T-helper 1 cell treated with Interleukin-12 subunit alpha and Interleukin-12 subunit beta and Interleukin-4 antibody, amounts not matched to agents 30 μg/mL and 1 μg/mL, for 36 hours (primary cell): ENCODE measurements around the gene PDLIM7.

ENCODE experiments used
- H3K27ac Mint-ChIP-seq: one replicate; pipeline ENCODE4 v1.8.0; 2021; ENCODE audit warnings: mild to moderate bottlenecking, mixed read lengths
- H3K27me3 Mint-ChIP-seq: one replicate; pipeline ENCODE4 v1.8.0; 2021; ENCODE audit warnings: low read depth, mixed read lengths
- H3K36me3 Mint-ChIP-seq: one replicate; pipeline ENCODE4 v1.8.0; 2021; ENCODE audit warnings: low read depth, mixed read lengths
- H3K4me1 Mint-ChIP-seq: one replicate; pipeline ENCODE4 v1.8.0; 2021; ENCODE audit warnings: low read depth, mixed read lengths
- H3K4me3 Mint-ChIP-seq: one replicate; pipeline ENCODE4 v1.8.0; 2021; ENCODE audit warnings: mild to moderate bottlenecking, moderate library complexity, mixed read lengths
- H3K9me3 Mint-ChIP-seq: one replicate; pipeline ENCODE4 v1.8.0; 2021; ENCODE audit warnings: mixed read lengths

The PDLIM7 gene

GRCh38 chr5:177529247-177530203 is 32.1 kb upstream of the PDLIM7 start:
- no peaks in the 10 kb centered on the region for H3K4me1 Mint-ChIP-seq
- H3K27ac Mint-ChIP-seq: no peak overlapping the region
- no peaks in the 10 kb centered on the region for H3K27me3 Mint-ChIP-seq
- H3K36me3 Mint-ChIP-seq: peaks cover 18% of the 10 kb centered on the region
- H3K4me3 Mint-ChIP-seq: no peak overlapping the region
- no peaks in the 10 kb centered on the region for H3K9me3 Mint-ChIP-seq

- no peak overlapping the region for H3K4me3 Mint-ChIP-seq
- peaks cover 18% of the 10 kb centered on the region for H3K36me3 Mint-ChIP-seq
- H3K4me1 Mint-ChIP-seq: no peaks in the 10 kb centered on the region
- no peaks in the 10 kb centered on the region for H3K9me3 Mint-ChIP-seq
- no peak overlapping the region for H3K27ac Mint-ChIP-seq
- no peaks in the 10 kb centered on the region for H3K27me3 Mint-ChIP-seq
Observed at GRCh38 chr5:177528631-177529030, 31.2 kb upstream of the PDLIM7 start.

GRCh38 chr5:177527595-177527994 is 30.2 kb upstream of the PDLIM7 start:
- Mint-ChIP-seq H3K9me3 (no peaks in the 10 kb centered on the region), H3K36me3 (peaks cover 18% of the 10 kb centered on the region), H3K4me3 (no peak overlapping the region), H3K27ac (no peak overlapping the region), H3K27me3 (no peaks in the 10 kb centered on the region), H3K4me1 (no peaks in the 10 kb centered on the region)

- H3K27ac Mint-ChIP-seq: no peak overlapping the region
- no peak overlapping the region for H3K4me3 Mint-ChIP-seq
- H3K27me3 Mint-ChIP-seq: no peaks in the 10 kb centered on the region
- no peaks in the 10 kb centered on the region for H3K9me3 Mint-ChIP-seq
- H3K4me1 Mint-ChIP-seq: peaks cover under 1% of the 10 kb centered on the region
- H3K36me3 Mint-ChIP-seq: peaks cover 15% of the 10 kb centered on the region
Observed at GRCh38 chr5:177526791-177527190, 29.4 kb upstream of the PDLIM7 start.

- peaks cover 15% of the 10 kb centered on the region for H3K36me3 Mint-ChIP-seq
- no peak overlapping the region for H3K27ac Mint-ChIP-seq
- no peaks in the 10 kb centered on the region for H3K9me3 Mint-ChIP-seq
- no peak overlapping the region for H3K4me3 Mint-ChIP-seq
- H3K27me3 Mint-ChIP-seq: no peaks in the 10 kb centered on the region
- H3K4me1 Mint-ChIP-seq: peaks cover 6% of the 10 kb centered on the region
Observed at GRCh38 chr5:177526191-177526590, 28.8 kb upstream of the PDLIM7 start.

GRCh38 chr5:177524941-177525655 is 27.7 kb upstream of the PDLIM7 start:
- Mint-ChIP-seq H3K4me3 (no peak overlapping the region), H3K27ac (no peak overlapping the region), H3K36me3 (peaks cover 7% of the 10 kb centered on the region), H3K4me1 (peaks cover 9% of the 10 kb centered on the region), H3K9me3 (no peaks in the 10 kb centered on the region), H3K27me3 (no peaks in the 10 kb centered on the region)

GRCh38 chr5:177524539-177524900 is 27.1 kb upstream of the PDLIM7 start:
- no peaks in the 10 kb centered on the region for H3K9me3 Mint-ChIP-seq
- no peaks in the 10 kb centered on the region for H3K27me3 Mint-ChIP-seq
- no peak overlapping the region for H3K27ac Mint-ChIP-seq
- H3K4me3 Mint-ChIP-seq: no peak overlapping the region
- H3K4me1 Mint-ChIP-seq: peaks cover 9% of the 10 kb centered on the region
- H3K36me3 Mint-ChIP-seq: peaks cover 8% of the 10 kb centered on the region

- peaks cover 6% of the 10 kb centered on the region for H3K36me3 Mint-ChIP-seq
- H3K27ac Mint-ChIP-seq: no peak overlapping the region
- peaks cover 9% of the 10 kb centered on the region for H3K4me1 Mint-ChIP-seq
- no peaks in the 10 kb centered on the region for H3K9me3 Mint-ChIP-seq
- H3K4me3 Mint-ChIP-seq: no peak overlapping the region
- H3K27me3 Mint-ChIP-seq: no peaks in the 10 kb centered on the region
Observed at GRCh38 chr5:177523711-177524538, 26.5 kb upstream of the PDLIM7 start.

- Mint-ChIP-seq H3K27ac (peak overlapping the region; percentile 70), H3K27me3 (no peaks in the 10 kb centered on the region), H3K4me1 (peaks cover 19% of the 10 kb centered on the region), H3K9me3 (no peaks in the 10 kb centered on the region), H3K4me3 (no peak overlapping the region), H3K36me3 (peaks cover 14% of the 10 kb centered on the region)
Observed at GRCh38 chr5:177520916-177521513, 23.6 kb upstream of the PDLIM7 start.

- H3K9me3 Mint-ChIP-seq: no peaks in the 10 kb centered on the region
- peaks cover 27% of the 10 kb centered on the region for H3K4me1 Mint-ChIP-seq
- H3K27me3 Mint-ChIP-seq: no peaks in the 10 kb centered on the region
- peaks cover 19% of the 10 kb centered on the region for H3K36me3 Mint-ChIP-seq
- no peak overlapping the region for H3K27ac Mint-ChIP-seq
- no peak overlapping the region for H3K4me3 Mint-ChIP-seq
Observed at GRCh38 chr5:177520271-177520670, 22.9 kb upstream of the PDLIM7 start.

GRCh38 chr5:177519463-177520235 is 22.2 kb upstream of the PDLIM7 start:
- peaks cover 30% of the 10 kb centered on the region for H3K4me1 Mint-ChIP-seq
- H3K4me3 Mint-ChIP-seq: peak overlapping the region; percentile 17

GRCh38 chr5:177516601-177517568 is 19.5 kb upstream of the PDLIM7 start, which contains the start of gene DDX41:
Gene DDX41 (minus strand): TSS chr5:177516961. CDS start chr5:177516945, 16 bp downstream.
- H3K27ac Mint-ChIP-seq: peak within 1 kb of the TSS; percentile 85
- no peaks in the 10 kb centered on the region for H3K27me3 Mint-ChIP-seq
- H3K9me3 Mint-ChIP-seq: no peaks in the 10 kb centered on the region
- H3K4me1 Mint-ChIP-seq: peaks cover 33% of the 10 kb centered on the region
- H3K4me3 Mint-ChIP-seq: peak within 1 kb of the TSS; percentile 93
- H3K36me3 Mint-ChIP-seq: peaks cover 31% of the 10 kb centered on the region

More at GRCh38 chr5:177519463-177520235, 22.2 kb upstream of the PDLIM7 start:
- no peaks in the 10 kb centered on the region for H3K27me3 Mint-ChIP-seq
- H3K36me3 Mint-ChIP-seq: peaks cover 21% of the 10 kb centered on the region
- no peaks in the 10 kb centered on the region for H3K9me3 Mint-ChIP-seq
- H3K27ac Mint-ChIP-seq: no peak overlapping the region
